Esophagus squamous epithelium (tissue), 4 donors: ENCODE results near the gene C5orf58.

Source experiments
- CTCF ChIP-seq, 6 experiments: fragments of 450-650 bp in 4 of 6; fragments of 200-600 bp in 2 of 6; sonication (generic) in 2 of 6; IDR thresholded peaks; one replicate each; pipeline ENCODE4 v1.5.1; 2016 to 2019; ENCODE audit warnings: antibody characterized with exemption in 6 of 6, mild to moderate bottlenecking in 4 of 6, moderate library complexity in 4 of 6
- POLR2A ChIP-seq, 4 donors: fragments of 450-650 bp; IDR thresholded peaks; one replicate each; pipeline ENCODE4 v1.6.1; 2017; ENCODE audit warnings: antibody characterized with exemption in 4 of 4, mild to moderate bottlenecking in 4 of 4, moderate library complexity in 3 of 4

- TF ChIP-seq CTCF (IDR thresholded peaks at IDR 0.05) (no peak), POLR2A (IDR thresholded peaks at IDR 0.05) (no peak)
Observed at GRCh38 chr5:170232786-170233185, at the start of gene C5orf58.
